ENCODE results near the gene KHK.

Gene KHK

GRCh38 chr2:27136751-27137150, 50.2 kb downstream of the KHK start:
- Mint-ChIP-seq H3K27ac (no peak overlapping the region), H3K27me3 (ENCODE audit: low read depth, poor library complexity) (peaks cover 18% of the 10 kb centered on the region), H3K36me3 (ENCODE audit: low read depth) (peaks cover 6% of the 10 kb centered on the region), H3K9me3 (no peaks in the 10 kb centered on the region), H3K4me1 (peaks cover 14% of the 10 kb centered on the region), H3K4me3 (no peak overlapping the region)
- no peak for DNase-seq
- no peak for TF ChIP-seq CTCF (IDR thresholded peaks at IDR 0.05)

GRCh38 chr2:27137322-27137935, 50.9 kb downstream of the KHK start:
- H3K9me3 Mint-ChIP-seq: peaks cover 3% of the 10 kb centered on the region
- H3K4me1 Mint-ChIP-seq: peaks cover 14% of the 10 kb centered on the region
- no peak for TF ChIP-seq CTCF (IDR thresholded peaks at IDR 0.05)
- no peak overlapping the region for H3K27ac Mint-ChIP-seq
- H3K27me3 Mint-ChIP-seq (ENCODE audit: low read depth, poor library complexity): peaks cover 25% of the 10 kb centered on the region
- no peak for DNase-seq
- H3K36me3 Mint-ChIP-seq (ENCODE audit: low read depth): peaks cover 6% of the 10 kb centered on the region
- H3K4me3 Mint-ChIP-seq: no peak overlapping the region

GRCh38 chr2:27138111-27138510, 51.5 kb downstream of the KHK start:
- DNase-seq: no peak
- peaks cover 32% of the 10 kb centered on the region for H3K27me3 Mint-ChIP-seq (ENCODE audit: low read depth, poor library complexity)
- no peak overlapping the region for H3K4me3 Mint-ChIP-seq
- peaks cover 7% of the 10 kb centered on the region for H3K9me3 Mint-ChIP-seq
- peaks cover 2% of the 10 kb centered on the region for H3K36me3 Mint-ChIP-seq (ENCODE audit: low read depth)
- H3K4me1 Mint-ChIP-seq: peaks cover 9% of the 10 kb centered on the region
- no peak for TF ChIP-seq CTCF (IDR thresholded peaks at IDR 0.05)
- H3K27ac Mint-ChIP-seq: no peak overlapping the region

DNA sequence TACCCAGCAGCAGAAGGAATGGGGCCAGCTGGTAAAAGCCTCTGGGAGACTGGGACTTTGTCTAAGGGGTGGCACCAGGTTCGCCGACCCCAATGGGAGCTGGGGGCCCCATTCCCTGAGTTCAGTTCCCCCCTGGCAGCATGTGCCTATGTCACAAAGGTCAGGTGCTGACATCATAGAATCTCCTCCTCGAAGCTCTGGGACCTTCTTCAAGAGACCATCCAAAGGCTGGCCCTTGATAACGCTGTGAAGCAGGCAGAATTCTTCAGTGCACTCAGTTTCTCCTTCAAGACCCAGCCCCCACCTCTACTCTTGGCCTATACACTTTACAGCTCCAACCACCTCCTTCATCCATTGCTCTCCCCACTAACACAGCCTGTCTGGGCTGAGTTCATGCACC, 52.7 kb downstream of the KHK start, which contains the start of gene PRR30:
Gene PRR30, minus strand, starts transcription at position 101 of the 400 bp plus-strand sequence. CDS start 1,081 bp downstream, outside the sequence.
- TF ChIP-seq CTCF (IDR thresholded peaks at IDR 0.05): no peak

GRCh38 chr2:27143285-27143684, 56.7 kb downstream of the KHK start:
- peaks cover 51% of the 10 kb centered on the region for H3K27me3 Mint-ChIP-seq (ENCODE audit: low read depth, poor library complexity)
- TF ChIP-seq CTCF (IDR thresholded peaks at IDR 0.05): no peak
- DNase-seq: no peak

More for the DNA sequence above, 52.7 kb downstream of the KHK start, which contains the start of gene PRR30:
- H3K4me3 Mint-ChIP-seq: no peak within 1 kb of the TSS
- DNase-seq: no peak
- H3K36me3 Mint-ChIP-seq (ENCODE audit: low read depth): no peaks in the 10 kb centered on the region
- no peak within 1 kb of the TSS for H3K27ac Mint-ChIP-seq
- peaks cover 44% of the 10 kb centered on the region for H3K27me3 Mint-ChIP-seq (ENCODE audit: low read depth, poor library complexity)
- H3K4me1 Mint-ChIP-seq: no peaks in the 10 kb centered on the region
- peaks cover 11% of the 10 kb centered on the region for H3K9me3 Mint-ChIP-seq

GRCh38 chr2:27145682-27146081, 59.1 kb downstream of the KHK start:
- no peak for TF ChIP-seq CTCF (IDR thresholded peaks at IDR 0.05)
- no peak for DNase-seq
- peaks cover 28% of the 10 kb centered on the region for H3K4me1 Mint-ChIP-seq
- H3K27ac Mint-ChIP-seq: no peak overlapping the region
- peaks cover 49% of the 10 kb centered on the region for H3K27me3 Mint-ChIP-seq (ENCODE audit: low read depth, poor library complexity)
- peaks cover 11% of the 10 kb centered on the region for H3K9me3 Mint-ChIP-seq
- H3K36me3 Mint-ChIP-seq (ENCODE audit: low read depth): no peaks in the 10 kb centered on the region
- no peak overlapping the region for H3K4me3 Mint-ChIP-seq

More at GRCh38 chr2:27143285-27143684, 56.7 kb downstream of the KHK start:
- no peak overlapping the region for H3K4me3 Mint-ChIP-seq
- H3K4me1 Mint-ChIP-seq: peaks cover 21% of the 10 kb centered on the region
- no peaks in the 10 kb centered on the region for H3K36me3 Mint-ChIP-seq (ENCODE audit: low read depth)
- H3K9me3 Mint-ChIP-seq: peaks cover 11% of the 10 kb centered on the region
- no peak overlapping the region for H3K27ac Mint-ChIP-seq

Measured in nephron progenitor cell (in vitro differentiated cells).